ENCODE measurements around the gene DYRK4. TPM values are rescaled to one million over a fixed set of nuclear protein-coding genes. Genes with fewer than 3 reads are reported as not detected.

DYRK4 gene
- total and polyA plus RNA-seq, 2 of the 13 experiments (the other 11 are each of a cell fraction or from before 2014, with no cell fraction given), result 29.4 to 40.2 TPM

GRCh38 chr12:4604684-4605193 is 42.7 kb downstream of the DYRK4 start (continued):
- TF ChIP-seq ATF6 (CRISPR knock-in tag; conservative IDR thresholded peaks at IDR 0.05) (no peak), GATAD1 (CRISPR knock-in tag; IDR thresholded peaks at IDR 0.05) (peak; percentile 69), NR3C1 (CRISPR knock-in tag; IDR thresholded peaks at IDR 0.05) (no peak), TBX3 (IDR thresholded peaks at IDR 0.05; ENCODE audit: borderline replicate concordance) (no peak), MIER2 (CRISPR knock-in tag; IDR thresholded peaks at IDR 0.05) (no peak), AGO2 (optimal IDR thresholded peaks at IDR 0.05; ENCODE audit: low read depth, low read length) (no peak), SNAI1 (CRISPR knock-in tag; IDR thresholded peaks at IDR 0.05; ENCODE audit: borderline replicate concordance) (no peak), AKNA (CRISPR knock-in tag; IDR thresholded peaks at IDR 0.05; ENCODE audit: borderline replicate concordance) (no peak), PHF20 (CRISPR knock-in tag; IDR thresholded peaks at IDR 0.05) (peak; percentile 79), REXO4 (CRISPR knock-in tag; IDR thresholded peaks at IDR 0.05; ENCODE audit: borderline replicate concordance) (no peak), ZFP90 (CRISPR knock-in tag; IDR thresholded peaks at IDR 0.05; ENCODE audit: borderline replicate concordance) (no peak), FIP1L1 (IDR thresholded peaks at IDR 0.05; ENCODE audit: borderline replicate concordance, insufficient read depth, low read depth, low read length) (no peak), USF2 (IDR thresholded peaks at IDR 0.05; ENCODE audit: low read depth, low read length) (no peak), USF2 (CRISPR knock-in tag; IDR thresholded peaks at IDR 0.05; ENCODE audit: borderline replicate concordance) (no peak), ZMYM4 (CRISPR knock-in tag; IDR thresholded peaks at IDR 0.05) (peak; percentile 83), CEBPG (CRISPR knock-in tag; IDR thresholded peaks at IDR 0.05) (no peak), NFRKB (IDR thresholded peaks at IDR 0.05) (no peak), ZNF598 (CRISPR knock-in tag; IDR thresholded peaks at IDR 0.05; ENCODE audit: borderline replicate concordance) (no peak), ZNF282 (IDR thresholded peaks at IDR 0.05; ENCODE audit: partially characterized antibody) (no peak), PRDM4 (CRISPR knock-in tag; IDR thresholded peaks at IDR 0.05; ENCODE audit: borderline replicate concordance) (no peak)
